Lower leg skin (tissue), 4 donors: Measurements from ENCODE around the gene GNG2. TPM values are rescaled to one million over a fixed set of nuclear protein-coding genes. Genes with fewer than 3 reads are reported as not detected.

Source experiments
- DNase-seq, 2 donors: peaks; one replicate each; pipeline ENCODE4 v3.0.0-alpha.2; 2019; ENCODE audit warnings: low spot score in 2 of 2
- H3K4me3 ChIP-seq: fragments of 200-600 bp; sonication (generic); 2 replicates; pipeline ENCODE4 v1.5.1; 2017; ENCODE audit warnings: mild to moderate bottlenecking, low read depth; ENCODE audit not compliant: poor library complexity, severe bottlenecking
- CTCF ChIP-seq, 3 donors: fragments of 450-650 bp; IDR thresholded peaks; one replicate each; pipeline ENCODE4 v1.5.1; 2016; ENCODE audit warnings: antibody characterized with exemption in 3 of 3, mild to moderate bottlenecking in 3 of 3, moderate library complexity in 2 of 3
- POLR2A ChIP-seq, 2 donors: fragments of 450-650 bp; IDR thresholded peaks; one replicate each; pipeline ENCODE4 v1.6.1; 2016 to 2017; ENCODE audit warnings: antibody characterized with exemption in 2 of 2, mild to moderate bottlenecking in 1 of 2, moderate library complexity in 1 of 2
- WGBS, 2 donors: methylation state at CpG; one replicate each; pipeline ENCODE4 v1.1.5; 2018; 5-methylcytosine and 5-hydroxymethylcytosine counted together
- intact Hi-C: fragments of 100-400 bp; cut with DNase I; formaldehyde crosslinking; loops from one replicate; pipeline ENCODE4 v1.15.0; 2023; ENCODE audit warnings: low total_unique reads
- total RNA-seq, 4 donors: library from RNA; depleted of rRNA; stranded (reverse); fragments of >200 nt; gene quantifications; one replicate each; pipeline ENCODE4 v1.1.0, GENCODE V29; 2016

Gene GNG2
- total RNA-seq, 4 donors from 2014 or later: 4.0 to 6.6 (median 5.0) TPM

- H3K4me3 ChIP-seq: no peak overlapping the region
- no peak for DNase-seq
- WGBS, 2 donors: 92 to 93% methylated on average over 1 of the region's 1 CpG
- TF ChIP-seq POLR2A (IDR thresholded peaks at IDR 0.05) (no peak), CTCF (IDR thresholded peaks at IDR 0.05) (no peak)
- intact Hi-C loops: no loop called here
These were observed 147.2 kb downstream of the GNG2 start for GRCh38 chr14:52007637-52008036.

GRCh38 chr14:52008136-52008535 is 147.7 kb downstream of the GNG2 start:
- H3K4me3 ChIP-seq: no peak overlapping the region
- WGBS, 2 donors: 94 to 97% methylated on average over 4 of the region's 4 CpGs
- DNase-seq: no peak
- intact Hi-C loops: no loop called here
- TF ChIP-seq POLR2A (IDR thresholded peaks at IDR 0.05) (no peak), CTCF (IDR thresholded peaks at IDR 0.05) (no peak)

DNA sequence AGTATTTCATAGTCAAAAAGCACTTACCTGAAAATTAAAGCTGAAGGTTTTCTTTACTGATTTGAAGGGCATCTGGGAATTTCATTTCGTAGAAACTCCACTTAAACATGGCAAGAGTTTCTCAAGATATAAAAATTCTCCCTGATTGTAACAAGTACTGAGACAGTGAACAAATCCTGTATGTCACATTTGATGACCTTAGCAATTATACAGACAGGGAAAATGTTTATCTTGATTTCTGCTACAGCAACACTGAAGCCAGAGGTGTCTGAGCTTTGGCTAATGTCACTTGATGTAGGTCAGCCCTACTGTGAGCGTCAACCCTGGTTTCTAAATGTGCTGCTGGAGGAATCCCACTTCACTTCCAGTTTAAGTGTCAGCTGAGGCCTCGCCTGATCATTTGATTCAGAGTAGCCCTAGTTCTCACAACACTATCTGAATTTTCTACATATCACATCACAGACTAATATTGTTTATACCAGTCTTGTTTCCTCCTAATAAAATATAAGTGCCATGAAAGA is 149.8 kb downstream of the GNG2 start:
- H3K4me3 ChIP-seq: no peak overlapping the region
- DNase-seq: no peak
- intact Hi-C loops: no loop called here
- TF ChIP-seq CTCF (IDR thresholded peaks at IDR 0.05) (no peak), POLR2A (IDR thresholded peaks at IDR 0.05) (no peak)
- 77 to 96% methylated on average over 3 of the region's 3 CpGs for WGBS, 2 donors

GRCh38 chr14:52011523-52011922 is 151.1 kb downstream of the GNG2 start:
- intact Hi-C loops: no loop called here
- no peak for DNase-seq
- H3K4me3 ChIP-seq: no peak overlapping the region
- 90 to 92% methylated on average over 9 of the region's 9 CpGs for WGBS, 2 donors
- TF ChIP-seq CTCF (IDR thresholded peaks at IDR 0.05) (no peak), POLR2A (IDR thresholded peaks at IDR 0.05) (no peak)

- 29 to 43% methylated on average over 4 of the region's 4 CpGs for WGBS, 2 donors
- H3K4me3 ChIP-seq: no peak overlapping the region
- TF ChIP-seq POLR2A (IDR thresholded peaks at IDR 0.05) (no peak), CTCF (IDR thresholded peaks at IDR 0.05) (no peak)
- intact Hi-C loops: no loop called here
- DNase-seq: no peak
These were observed 152.2 kb downstream of the GNG2 start for GRCh38 chr14:52012635-52013034.

GRCh38 chr14:52013984-52014600 is 153.7 kb downstream of the GNG2 start:
- WGBS, 2 donors: 61 to 70% methylated on average over 11 of the region's 11 CpGs
- no peak overlapping the region for H3K4me3 ChIP-seq
- no peak for TF ChIP-seq POLR2A (IDR thresholded peaks at IDR 0.05)
- no peak for TF ChIP-seq CTCF (IDR thresholded peaks at IDR 0.05)
- intact Hi-C loops: no loop called here
- no peak for DNase-seq
